ENCODE results near the gene KRT23.

KRT23 gene

DNA sequence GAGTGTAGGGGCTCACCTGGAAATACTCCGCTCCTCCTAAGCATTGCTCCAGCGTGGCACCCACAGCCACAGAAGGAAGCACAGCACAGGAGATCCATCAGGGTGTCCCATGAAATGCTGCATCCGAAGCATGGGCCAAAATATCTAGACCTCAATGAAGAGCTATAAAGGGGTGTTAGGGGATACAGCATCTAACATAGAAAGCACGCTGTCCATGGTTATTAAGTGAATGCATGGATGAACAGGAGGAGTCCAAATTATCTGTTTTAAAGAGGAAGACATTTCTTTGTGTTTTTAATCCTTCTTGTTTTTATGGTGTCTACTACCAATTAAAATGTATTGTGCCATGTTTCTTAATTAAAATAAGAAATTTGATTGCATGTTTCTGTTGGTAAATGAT lies 30.8 kb downstream of the KRT23 start:
- DNase-seq: no peak

DNA sequence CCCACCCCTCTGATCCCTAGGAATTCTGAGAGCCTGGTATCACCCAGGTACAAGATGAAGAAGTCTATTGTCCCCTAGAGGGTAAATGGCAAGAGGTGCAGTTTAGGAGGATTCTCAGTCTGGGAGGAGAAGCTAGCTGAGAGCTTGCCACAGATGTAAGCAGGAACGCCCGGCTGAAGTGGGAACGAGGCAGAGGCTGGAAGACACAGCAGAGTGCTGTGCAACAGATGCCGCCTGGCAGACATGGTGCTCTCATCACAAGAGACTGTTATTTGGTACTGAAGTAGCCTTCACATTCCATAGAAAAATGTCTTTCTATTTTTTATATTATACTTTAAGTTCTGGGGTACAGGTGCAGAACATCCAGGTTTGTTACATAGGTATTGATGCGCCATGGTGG lies 32.1 kb downstream of the KRT23 start:
- no peak for DNase-seq

- no peak for DNase-seq
These were observed 34.2 kb downstream of the KRT23 start for GRCh38 chr17:40903129-40903847.

- DNase-seq: no peak
These were observed 34.9 kb downstream of the KRT23 start for GRCh38 chr17:40902498-40902897.

DNA sequence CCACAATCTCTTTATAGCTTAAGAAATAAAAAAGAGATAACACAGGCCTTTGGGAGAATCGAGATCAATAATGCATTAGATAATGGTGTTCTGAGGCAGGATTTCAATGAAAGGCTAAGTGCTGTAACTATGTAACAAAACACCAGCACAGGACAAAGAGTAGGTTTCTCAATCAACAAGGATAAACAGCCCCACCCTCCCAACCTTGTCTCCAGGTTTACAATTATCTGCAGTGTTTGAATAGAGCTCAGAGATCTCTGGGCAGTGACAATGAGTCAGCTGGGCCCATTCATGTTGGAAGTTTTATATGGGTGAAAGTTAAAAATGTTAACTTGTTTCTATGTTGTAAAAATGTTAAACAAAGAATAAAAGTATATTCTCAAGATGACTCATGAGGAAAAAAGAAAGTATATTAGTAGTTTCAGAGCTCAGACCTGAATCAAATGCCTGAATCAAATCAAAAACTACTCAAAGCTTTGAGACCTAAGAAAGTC lies 35.4 kb downstream of the KRT23 start:
- DNase-seq: peak; percentile 56

- DNase-seq: no peak
These were observed 36.6 kb downstream of the KRT23 start for GRCh38 chr17:40900809-40901356.

GRCh38 chr17:40896916-40897455 lies 40.5 kb downstream of the KRT23 start:
- DNase-seq: no peak

GRCh38 chr17:40895106-40895730 lies 42.2 kb downstream of the KRT23 start:
- DNase-seq: no peak

DNA sequence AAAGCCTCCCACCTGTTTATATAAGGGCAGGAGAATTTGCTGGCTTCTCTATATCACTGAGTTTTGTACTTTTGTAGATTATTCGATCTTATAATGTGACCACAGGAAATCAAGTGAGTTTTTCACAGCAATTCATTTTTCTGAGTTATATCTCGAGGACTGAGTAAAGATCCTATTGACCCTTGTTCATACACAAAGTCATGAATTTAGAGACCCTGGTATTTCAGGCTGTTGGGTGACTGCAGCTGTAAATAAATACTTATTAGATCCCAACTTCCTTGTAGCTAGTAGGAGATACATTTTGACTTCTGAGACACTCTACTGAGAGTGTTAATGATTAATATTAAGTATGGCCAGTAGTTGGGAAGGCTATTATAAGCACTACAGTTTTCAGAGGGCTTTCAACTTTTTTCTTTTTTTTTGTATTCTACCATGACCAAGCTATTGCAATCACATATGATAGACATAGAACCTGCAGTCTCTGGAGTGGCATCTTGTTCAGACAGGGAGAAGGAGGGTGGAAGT lies 49.2 kb downstream of the KRT23 start:
- no peak for DNase-seq

GRCh38 chr17:40886090-40886489 lies 51.4 kb downstream of the KRT23 start:
- no peak for DNase-seq

- DNase-seq: no peak
These were observed 52.5 kb downstream of the KRT23 start, which contains the start of gene KRT20 for GRCh38 chr17:40884708-40885512. TSS of gene KRT20 (minus strand) at chr17:40885242. CDS start at chr17:40885185, 57 bp downstream.

- no peak for DNase-seq
These were observed 53.7 kb downstream of the KRT23 start for GRCh38 chr17:40883626-40884334.

DNA sequence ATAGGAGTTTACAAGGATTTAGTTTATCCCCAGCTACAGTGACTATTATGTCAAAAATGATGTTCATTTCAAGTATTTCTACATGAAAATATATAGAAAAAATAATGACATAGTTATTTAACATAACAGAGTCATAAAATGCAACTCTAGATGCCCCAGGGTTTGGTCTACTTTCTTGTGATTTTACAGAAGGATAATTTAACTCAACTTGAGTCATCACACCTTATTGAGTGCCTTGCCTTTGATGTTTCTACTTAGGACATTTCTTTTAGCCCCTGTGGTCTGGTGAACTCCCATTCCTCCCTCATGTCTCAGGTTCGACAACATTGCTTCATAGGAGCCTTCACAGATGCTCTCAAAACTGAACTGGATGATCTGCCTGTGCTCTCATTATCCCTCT lies 54.4 kb downstream of the KRT23 start:
- no peak for DNase-seq

DNA sequence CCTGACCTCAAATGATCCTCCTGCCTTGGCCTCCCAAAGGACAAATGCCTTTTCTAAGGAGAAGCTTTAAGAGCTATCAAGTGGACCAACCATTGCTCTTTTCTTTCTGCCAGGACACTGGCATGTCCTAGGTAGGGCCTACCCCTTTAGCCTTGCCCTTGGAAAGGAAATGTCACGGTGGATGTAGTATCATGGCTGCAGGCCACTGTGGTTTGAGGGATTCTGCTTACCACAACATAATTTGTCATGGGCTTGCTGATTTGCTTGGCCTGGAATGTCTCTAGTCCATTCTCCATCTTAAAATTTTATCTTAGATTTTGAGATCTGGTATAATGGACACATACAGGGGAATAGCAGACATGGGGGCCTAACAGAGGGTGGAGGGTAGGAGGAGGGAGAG lies 58.4 kb downstream of the KRT23 start:
- no peak for DNase-seq

DNA sequence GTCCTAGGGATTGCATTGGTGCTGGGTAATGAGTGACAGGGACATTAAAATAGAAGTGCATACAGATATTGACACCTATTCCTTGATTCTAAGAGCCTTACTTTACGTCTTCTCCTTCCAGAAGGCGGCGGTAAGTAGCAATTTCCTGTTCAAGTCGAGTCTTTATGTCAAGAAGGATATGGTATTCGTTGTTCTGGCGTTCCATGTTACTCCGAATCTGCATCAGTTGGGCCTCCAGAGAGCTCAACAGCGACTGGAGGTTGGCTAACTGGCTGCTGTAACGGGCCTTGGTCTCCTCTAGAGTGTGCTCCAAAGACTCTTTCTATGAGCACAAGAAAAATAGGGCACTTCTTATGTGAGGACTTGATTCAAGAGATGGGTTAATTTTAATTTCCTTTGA lies 59.4 kb downstream of the KRT23 start:
- DNase-seq: no peak

- DNase-seq: no peak
These were observed 63.6 kb downstream of the KRT23 start for GRCh38 chr17:40873801-40874200.

DNA sequence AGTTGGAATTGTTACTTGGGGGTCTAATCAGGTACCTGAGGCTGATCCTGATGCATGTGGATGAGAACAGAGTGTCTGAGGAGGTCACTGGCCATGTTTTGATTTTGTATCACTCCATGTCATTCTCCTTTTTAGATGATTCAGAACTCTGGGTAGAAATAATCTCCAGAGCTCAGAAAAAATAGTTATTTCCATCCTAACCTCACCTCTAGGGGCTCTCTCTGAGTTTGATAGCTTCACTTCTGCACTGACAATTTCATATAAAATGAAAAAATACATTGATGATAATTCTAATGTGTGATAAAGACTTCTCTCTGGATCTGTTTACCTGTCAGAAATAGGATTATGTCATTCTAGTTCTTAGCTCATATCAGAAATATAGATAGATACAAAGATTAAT lies 64.2 kb downstream of the KRT23 start:
- DNase-seq: no peak
